ENCODE results near the gene P3H2. TPM values are rescaled to one million over a fixed set of nuclear protein-coding genes. Genes with fewer than 3 reads are reported as not detected.

The P3H2 gene
- polyA plus RNA-seq, 3 donors from 2014 or later: 2.2 TPM; not detected in 2

DNA sequence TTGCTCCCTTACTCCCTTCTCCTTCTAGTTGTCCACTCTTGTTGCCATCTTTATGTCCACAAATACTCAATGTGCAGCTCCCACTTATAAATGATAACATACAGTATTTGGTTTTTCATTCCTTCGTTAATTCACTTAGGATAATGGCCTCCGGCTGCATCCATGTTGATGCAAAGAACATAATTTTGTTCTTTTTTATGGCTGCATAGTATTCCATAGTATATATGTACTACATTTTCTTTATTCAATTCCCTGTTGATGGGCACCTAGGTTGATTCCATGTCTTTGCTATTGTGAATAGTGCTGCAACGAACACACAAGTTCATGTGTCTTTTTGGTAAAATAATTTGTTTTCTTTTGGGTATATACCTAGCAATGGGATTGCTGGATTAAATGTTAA is 21.3 kb upstream of the P3H2 start:
- H3K36me3 Mint-ChIP-seq: peaks cover 0 to 3% (median 0%) of the 10 kb centered on the region in 3 donors
- H3K27ac Mint-ChIP-seq: no peak overlapping the region
- H3K9me3 Mint-ChIP-seq: peaks cover 0 to 9% (median under 1%) of the 10 kb centered on the region in 6 donors

DNA sequence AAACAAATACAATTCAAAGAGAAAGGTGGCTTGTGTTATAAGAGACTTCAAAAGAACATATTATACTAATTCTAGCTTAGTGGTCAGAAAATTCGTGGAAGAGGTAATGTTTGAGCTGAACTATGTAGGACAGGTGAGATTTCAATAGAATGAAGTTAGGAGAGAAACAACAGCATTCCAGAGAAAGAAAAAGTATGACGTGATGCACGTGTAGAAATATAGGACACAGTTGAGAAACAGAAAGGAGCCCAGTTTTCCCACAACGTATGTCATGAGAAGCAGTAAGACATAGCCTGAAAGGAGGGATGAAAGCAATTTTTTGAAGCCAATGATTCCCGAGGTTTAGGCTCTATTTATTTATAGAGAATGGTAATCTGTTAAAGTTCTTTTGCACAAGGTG is 18.7 kb upstream of the P3H2 start:
- Mint-ChIP-seq H3K9me3 (peaks cover 0 to 9% (median 2%) of the 10 kb centered on the region in 6 donors), H3K27ac (no peak overlapping the region), H3K27me3 (ENCODE audit: low read depth in 3 of 3) (peaks cover 0 to 4% (median 0%) of the 10 kb centered on the region in 3 donors), H3K4me3 (no peak overlapping the region), H3K36me3 (peaks cover 0 to 3% (median 0%) of the 10 kb centered on the region in 3 donors), H3K4me1 (no peaks in the 10 kb centered on the region)
- no peak for DNase-seq

More for the DNA sequence above, 21.3 kb upstream of the P3H2 start:
- H3K27me3 Mint-ChIP-seq (ENCODE audit: low read depth in 3 of 3): peaks cover 0 to 4% (median 0%) of the 10 kb centered on the region in 3 donors
- no peaks in the 10 kb centered on the region for H3K4me1 Mint-ChIP-seq
- DNase-seq: no peak
- H3K4me3 Mint-ChIP-seq: no peak overlapping the region

DNA sequence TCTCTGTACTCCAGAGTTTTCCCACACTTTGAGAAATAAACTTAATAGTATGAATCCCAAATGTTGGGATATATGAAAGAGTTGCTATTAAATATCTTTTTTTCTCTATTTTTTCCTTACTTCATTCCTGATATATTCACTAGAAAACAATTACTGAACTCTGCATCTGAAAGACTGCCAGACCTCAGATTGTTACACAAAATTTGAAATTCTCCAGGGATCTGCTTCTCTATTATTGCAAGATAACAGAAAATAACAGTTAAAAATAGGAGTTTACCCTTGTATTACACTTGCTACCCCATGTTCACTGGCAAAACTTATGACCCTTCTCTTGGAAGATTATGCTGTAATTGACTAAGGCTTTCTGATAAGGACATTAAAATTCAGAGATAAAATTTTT is 11.7 kb upstream of the P3H2 start:
- H3K27me3 Mint-ChIP-seq (ENCODE audit: low read depth in 3 of 3): peaks cover 0 to 1% (median 0%) of the 10 kb centered on the region in 3 donors
- no peaks in the 10 kb centered on the region for H3K4me1 Mint-ChIP-seq

DNA sequence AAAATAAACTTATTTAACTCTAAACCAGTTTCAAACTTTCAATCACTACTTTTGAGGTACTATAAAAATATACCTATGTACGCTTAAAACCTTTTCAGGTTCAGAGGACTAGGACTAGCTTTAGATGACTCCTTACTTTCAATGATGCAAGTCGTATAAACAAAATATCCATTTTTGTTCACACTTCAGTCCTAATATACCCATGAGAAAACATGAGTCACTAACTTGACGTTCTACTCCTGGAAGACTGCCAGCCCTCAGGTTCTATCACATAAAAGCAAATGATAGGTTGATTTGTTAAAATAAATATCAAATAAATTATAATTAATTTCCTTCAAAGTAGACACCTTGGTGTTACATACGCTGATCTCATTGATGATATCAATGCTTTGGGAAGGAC is 10.6 kb upstream of the P3H2 start:
- Mint-ChIP-seq H3K9me3 (peaks cover 0 to 10% (median 3%) of the 10 kb centered on the region in 6 donors), H3K27me3 (ENCODE audit: low read depth in 3 of 3) (peaks cover 0 to 1% (median 0%) of the 10 kb centered on the region in 3 donors), H3K4me1 (no peaks in the 10 kb centered on the region), H3K27ac (no peak overlapping the region), H3K4me3 (no peak overlapping the region), H3K36me3 (no peaks in the 10 kb centered on the region)
- no peak for DNase-seq

More for the DNA sequence above, 11.7 kb upstream of the P3H2 start:
- Mint-ChIP-seq H3K27ac (no peak overlapping the region), H3K36me3 (no peaks in the 10 kb centered on the region), H3K9me3 (peaks cover 0 to 10% (median 4%) of the 10 kb centered on the region in 6 donors), H3K4me3 (no peak overlapping the region)
- DNase-seq: no peak

DNA sequence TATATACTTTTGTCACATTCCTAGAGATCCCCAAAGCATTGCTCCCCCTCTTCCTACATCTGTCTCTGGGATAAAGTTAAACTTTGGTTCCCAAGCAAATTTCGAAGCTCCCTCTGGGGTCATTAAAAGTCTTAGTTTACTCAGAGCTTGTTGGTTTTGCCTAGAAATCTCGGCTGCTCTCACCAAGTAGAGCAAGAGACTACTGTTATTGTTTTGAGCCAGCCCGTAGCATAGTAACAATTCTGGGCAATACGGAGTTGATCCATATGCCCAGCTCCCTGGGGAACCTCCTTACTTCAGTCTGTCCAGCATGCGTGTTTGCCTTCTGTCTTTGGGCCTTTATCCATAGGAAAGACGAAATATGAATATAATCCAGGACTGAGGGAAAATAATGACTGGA is 10.0 kb upstream of the P3H2 start:
- Mint-ChIP-seq H3K9me3 (peaks cover 0 to 10% (median 3%) of the 10 kb centered on the region in 6 donors), H3K27me3 (ENCODE audit: low read depth in 3 of 3) (peaks cover 0 to 1% (median 0%) of the 10 kb centered on the region in 3 donors), H3K4me3 (no peak overlapping the region), H3K36me3 (no peaks in the 10 kb centered on the region), H3K4me1 (no peaks in the 10 kb centered on the region), H3K27ac (no peak overlapping the region)
- no peak for DNase-seq

DNA sequence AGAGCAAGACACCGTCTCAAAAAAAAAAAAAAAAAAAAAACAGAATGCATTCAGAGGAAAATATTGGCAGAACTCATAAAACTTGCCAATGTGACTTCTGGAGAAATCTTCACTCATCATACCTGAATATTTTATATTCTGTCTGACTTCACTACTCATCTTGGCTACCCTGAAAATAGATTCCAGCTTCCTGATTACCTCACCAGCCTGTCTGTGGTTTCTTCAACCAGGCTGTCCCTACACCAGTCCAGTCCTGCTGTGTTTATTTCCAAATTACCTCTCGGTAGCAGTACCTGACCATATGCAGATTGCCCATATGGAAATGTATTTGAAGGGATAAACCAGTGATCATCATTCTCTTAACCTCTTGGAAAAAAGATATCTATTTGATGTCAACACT is 9.3 kb upstream of the P3H2 start:
- Mint-ChIP-seq H3K27ac (no peak overlapping the region), H3K9me3 (peaks cover 0 to 10% (median 1%) of the 10 kb centered on the region in 6 donors), H3K27me3 (ENCODE audit: low read depth in 3 of 3) (peaks cover 0 to 1% (median 0%) of the 10 kb centered on the region in 3 donors), H3K36me3 (no peaks in the 10 kb centered on the region), H3K4me3 (no peak overlapping the region), H3K4me1 (no peaks in the 10 kb centered on the region)
- DNase-seq: no peak

DNA sequence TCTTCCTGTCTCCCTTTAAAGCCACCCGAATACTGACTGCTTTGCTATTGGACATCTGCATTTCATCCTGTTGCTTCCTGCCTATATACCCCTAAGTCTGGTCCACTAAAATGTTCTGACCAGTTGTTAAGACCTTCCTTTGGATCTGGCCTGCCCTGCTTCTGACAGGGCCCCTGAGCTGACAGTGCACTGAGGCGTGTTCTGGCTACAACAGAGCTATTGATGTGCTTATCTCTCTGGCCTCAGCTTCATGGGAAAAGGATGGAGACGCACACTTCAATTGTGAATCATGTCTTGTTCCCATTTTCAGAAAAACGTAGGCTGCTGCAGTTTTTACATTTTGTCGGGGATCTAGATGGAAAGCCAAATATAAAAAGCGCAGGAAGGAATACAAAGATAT is 7.1 kb upstream of the P3H2 start:
- DNase-seq: no peak
- Mint-ChIP-seq H3K27ac (no peak overlapping the region), H3K27me3 (ENCODE audit: low read depth in 3 of 3) (peaks cover 0 to 3% (median 1%) of the 10 kb centered on the region in 3 donors), H3K4me3 (no peak overlapping the region), H3K9me3 (peaks cover 0 to 2% (median 0%) of the 10 kb centered on the region in 6 donors), H3K4me1 (no peaks in the 10 kb centered on the region), H3K36me3 (no peaks in the 10 kb centered on the region)

DNA sequence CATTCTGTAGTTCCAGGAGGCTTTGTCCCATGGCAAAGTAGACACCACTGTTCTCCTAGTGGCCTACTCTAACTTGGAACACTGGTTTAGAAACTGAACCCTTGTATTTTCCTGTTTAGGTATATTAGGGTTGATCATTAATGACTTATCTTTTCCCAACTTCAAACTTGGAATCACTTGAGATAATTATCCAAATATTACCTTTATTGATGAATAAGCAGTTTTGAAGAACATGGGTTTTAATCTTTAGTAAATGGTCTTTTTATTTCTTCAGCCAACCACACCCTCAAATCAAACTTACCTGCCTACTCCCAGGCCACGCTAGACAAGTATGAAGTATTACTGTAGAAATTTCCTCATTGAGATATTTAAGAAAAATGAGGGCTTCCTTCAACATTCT is 6.5 kb upstream of the P3H2 start:
- Mint-ChIP-seq H3K36me3 (no peaks in the 10 kb centered on the region), H3K27ac (no peak overlapping the region), H3K4me1 (no peaks in the 10 kb centered on the region), H3K4me3 (no peak overlapping the region), H3K9me3 (peaks cover 0 to 2% (median 0%) of the 10 kb centered on the region in 6 donors), H3K27me3 (ENCODE audit: low read depth in 3 of 3) (peaks cover 1 to 4% (median 2%) of the 10 kb centered on the region in 3 donors)
- no peak for DNase-seq

DNA sequence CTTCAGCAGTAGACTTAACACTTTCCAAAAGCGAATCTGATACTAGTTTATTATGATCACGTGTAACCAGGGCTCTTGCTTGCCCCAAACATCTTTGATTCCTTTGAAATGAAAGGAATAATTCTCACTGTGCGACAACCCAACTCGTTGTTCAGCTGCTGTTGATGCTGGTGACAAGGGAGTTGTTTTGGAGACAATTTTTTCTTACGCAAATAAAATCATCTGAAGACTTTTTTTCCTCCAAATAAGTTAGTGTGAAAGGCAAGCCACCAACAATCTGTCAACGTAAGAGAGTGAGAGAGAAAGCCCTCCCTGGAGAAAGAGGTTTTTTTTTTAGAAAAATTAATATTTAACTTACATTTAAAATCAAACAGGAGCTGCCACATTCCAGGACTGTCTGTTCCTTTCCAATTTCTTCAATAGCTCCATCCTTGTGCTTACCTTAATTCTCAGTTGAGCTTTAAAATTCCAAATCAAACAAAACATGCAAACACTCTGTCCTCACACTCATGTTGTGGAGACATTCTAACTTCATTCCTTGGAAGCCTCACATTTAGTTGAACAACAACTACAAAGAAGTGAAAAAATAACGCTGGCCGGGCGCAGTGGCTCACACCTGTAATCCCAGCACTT is 4.9 kb upstream of the P3H2 start:
- no peak overlapping the region for H3K4me3 Mint-ChIP-seq
- DNase-seq: no peak
- no peak overlapping the region for H3K27ac Mint-ChIP-seq
- H3K27me3 Mint-ChIP-seq (ENCODE audit: low read depth in 3 of 3): peaks cover 1 to 4% (median 4%) of the 10 kb centered on the region in 3 donors
- no peaks in the 10 kb centered on the region for H3K36me3 Mint-ChIP-seq
- H3K9me3 Mint-ChIP-seq: peaks cover 0 to 2% (median under 1%) of the 10 kb centered on the region in 6 donors
- H3K4me1 Mint-ChIP-seq: no peaks in the 10 kb centered on the region

DNA sequence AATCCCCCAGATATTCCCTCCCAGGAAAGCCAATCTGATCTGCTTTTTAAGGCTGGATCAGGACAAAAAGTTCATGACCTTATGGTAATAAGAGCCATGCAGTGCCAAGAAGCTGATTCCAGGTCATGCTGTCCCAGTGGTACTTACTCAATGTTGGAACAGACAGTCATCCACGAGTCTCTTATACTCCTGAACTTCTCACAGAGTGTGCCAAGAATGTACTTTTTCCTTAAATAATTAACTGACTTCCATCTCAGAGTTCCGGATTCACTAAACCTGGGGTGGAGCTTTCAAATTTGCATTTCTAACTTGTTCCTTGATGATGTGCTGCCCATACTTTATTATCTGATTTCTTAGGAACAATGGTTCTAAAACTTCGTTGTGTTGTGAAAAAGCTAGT is 3.4 kb upstream of the P3H2 start:
- peaks cover 4 to 7% (median 5%) of the 10 kb centered on the region in 3 donors for H3K36me3 Mint-ChIP-seq
- H3K4me3 Mint-ChIP-seq: no peak overlapping the region
- H3K9me3 Mint-ChIP-seq: peaks cover 0 to 10% (median 6%) of the 10 kb centered on the region in 6 donors
- peaks cover 5 to 13% (median 11%) of the 10 kb centered on the region in 3 donors for H3K27me3 Mint-ChIP-seq (ENCODE audit: low read depth in 3 of 3)
- H3K27ac Mint-ChIP-seq: no peak overlapping the region
- peaks cover 2 to 8% of the 10 kb centered on the region in 2 donors for H3K4me1 Mint-ChIP-seq
- DNase-seq: no peak

DNA sequence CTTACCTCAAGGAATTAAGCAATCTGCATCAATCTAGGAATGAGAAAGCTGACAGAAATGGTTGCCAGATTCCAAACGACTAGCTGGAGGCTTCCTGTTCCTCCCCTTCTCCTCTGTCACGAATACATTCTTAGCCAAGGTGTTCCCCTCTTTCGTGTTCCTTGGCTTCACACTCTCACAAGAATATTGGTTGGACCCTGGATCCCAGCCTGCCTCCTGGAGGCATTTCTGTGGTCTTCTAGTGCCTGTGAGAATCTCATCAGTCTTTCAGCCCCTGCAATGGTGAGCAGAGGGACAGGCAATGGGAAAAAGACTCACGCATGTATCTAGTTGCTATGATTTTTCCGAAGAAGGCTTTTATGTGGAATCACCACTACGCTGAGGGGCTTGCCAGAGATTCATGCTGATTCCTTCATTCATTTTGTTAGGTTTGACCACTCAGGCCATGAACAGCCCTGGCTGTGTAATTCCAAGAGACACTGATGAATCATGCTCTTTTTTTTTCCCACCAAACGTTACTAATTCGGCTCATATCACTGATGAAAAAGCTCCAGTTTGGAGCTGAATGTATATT is 1.6 kb upstream of the P3H2 start:
- H3K4me1 Mint-ChIP-seq: peaks cover 2 to 8% of the 10 kb centered on the region in 2 donors
- peaks cover 5 to 21% (median 15%) of the 10 kb centered on the region in 3 donors for H3K27me3 Mint-ChIP-seq (ENCODE audit: low read depth in 3 of 3)
- H3K36me3 Mint-ChIP-seq: peaks cover 4 to 7% (median 5%) of the 10 kb centered on the region in 3 donors
- peaks cover 0 to 17% (median 5%) of the 10 kb centered on the region in 6 donors for H3K9me3 Mint-ChIP-seq
- DNase-seq: no peak
- H3K4me3 Mint-ChIP-seq: no peak overlapping the region
- no peak overlapping the region for H3K27ac Mint-ChIP-seq

DNA sequence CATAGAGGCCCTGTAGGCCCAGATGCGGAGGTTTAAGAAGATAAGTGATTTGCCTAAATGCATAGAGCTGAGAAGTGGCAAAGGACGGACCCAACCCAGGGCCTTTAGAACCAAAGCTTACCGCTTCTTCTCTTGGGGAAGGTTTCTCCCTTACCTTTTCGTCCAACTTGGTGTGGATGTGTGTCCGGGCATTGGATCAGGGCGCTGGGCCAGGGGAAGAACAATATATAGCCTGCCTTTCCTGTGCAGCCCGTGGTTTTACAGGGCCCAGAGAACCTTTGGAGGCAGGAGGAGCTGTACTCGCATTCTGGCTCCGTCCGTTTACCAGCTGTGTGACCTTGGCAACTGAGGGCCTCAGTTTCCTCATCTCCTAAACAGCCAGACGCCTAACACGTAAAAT is 686 bp upstream of the P3H2 start:
- Mint-ChIP-seq H3K9me3 (peaks cover 0 to 17% (median 5%) of the 10 kb centered on the region in 6 donors), H3K4me3 (no peak overlapping the region), H3K27ac (no peak overlapping the region), H3K4me1 (peaks cover 2 to 8% of the 10 kb centered on the region in 2 donors), H3K36me3 (peaks cover 4 to 7% (median 5%) of the 10 kb centered on the region in 3 donors), H3K27me3 (ENCODE audit: low read depth in 3 of 3) (peaks cover 5 to 21% (median 15%) of the 10 kb centered on the region in 3 donors)
- DNase-seq: no peak

DNA sequence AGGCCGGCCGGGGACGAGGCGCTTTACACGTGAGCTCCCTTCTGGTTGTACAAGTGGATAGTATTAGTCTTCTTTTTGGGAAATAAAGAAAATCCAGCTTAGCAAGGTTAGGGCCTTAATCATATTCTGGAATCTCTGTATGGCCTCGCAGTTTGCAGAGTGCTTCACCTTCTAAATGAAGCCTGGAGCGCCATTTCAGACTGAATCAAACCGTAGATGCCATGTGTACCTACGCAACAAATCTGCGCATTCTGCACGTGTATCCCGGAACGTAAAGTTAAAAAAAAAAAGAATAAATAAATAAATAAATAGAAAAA is 322 bp upstream of the P3H2 start:
- peaks cover 2 to 8% of the 10 kb centered on the region in 2 donors for H3K4me1 Mint-ChIP-seq
- H3K27ac Mint-ChIP-seq: no peak overlapping the region
- H3K4me3 Mint-ChIP-seq: no peak overlapping the region
- H3K27me3 Mint-ChIP-seq (ENCODE audit: low read depth in 3 of 3): peaks cover 5 to 21% (median 15%) of the 10 kb centered on the region in 3 donors
- DNase-seq: no peak
- peaks cover 0 to 17% (median 5%) of the 10 kb centered on the region in 6 donors for H3K9me3 Mint-ChIP-seq
- peaks cover 4 to 7% (median 5%) of the 10 kb centered on the region in 3 donors for H3K36me3 Mint-ChIP-seq

DNA sequence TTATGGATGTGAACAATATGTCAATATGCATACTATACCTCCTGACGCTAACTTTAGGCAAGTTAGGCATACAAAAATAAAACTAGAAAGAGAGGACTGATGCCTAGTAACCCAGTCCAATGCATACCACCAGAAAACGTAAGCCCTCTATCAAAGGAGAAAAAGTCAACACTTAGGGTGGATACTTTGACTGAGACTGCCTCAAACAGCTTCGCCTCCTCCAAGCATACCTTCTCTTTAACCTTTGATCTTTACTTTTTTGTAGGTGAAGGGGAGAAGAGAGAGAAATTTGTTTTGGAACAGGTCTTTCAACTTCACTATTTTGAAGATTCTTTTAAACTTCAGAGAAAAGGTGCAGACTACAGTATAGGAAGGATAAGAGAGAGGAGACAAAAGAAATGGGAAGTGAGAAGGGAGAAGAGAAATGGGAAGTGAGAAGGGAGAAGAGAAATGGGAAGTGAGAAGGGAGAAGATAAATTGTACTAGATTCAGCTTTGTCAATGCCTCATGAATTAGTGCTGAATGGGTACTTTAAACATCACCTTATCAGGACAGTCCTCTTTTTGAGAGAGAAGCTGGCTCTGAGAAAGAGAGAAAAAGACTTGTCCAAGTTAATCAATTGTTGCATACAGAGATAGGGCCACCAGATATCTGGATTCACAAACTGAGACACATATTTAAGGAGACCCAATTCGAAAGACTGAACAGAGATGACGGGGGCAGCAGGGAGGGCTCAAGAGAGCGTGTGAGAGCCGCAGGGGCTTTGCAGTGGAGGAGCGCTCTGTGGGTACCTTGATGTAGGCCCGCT is 1.0 kb downstream of the P3H2 start:
- no peak for DNase-seq
- Mint-ChIP-seq H3K27ac (no peak overlapping the region), H3K36me3 (peaks cover 4 to 7% (median 5%) of the 10 kb centered on the region in 3 donors), H3K4me1 (peaks cover 2 to 8% of the 10 kb centered on the region in 2 donors), H3K9me3 (peaks cover 0 to 17% (median 5%) of the 10 kb centered on the region in 6 donors), H3K4me3 (peak overlapping the region in 2 of 5 donors; percentile 4 to 64), H3K27me3 (ENCODE audit: low read depth in 3 of 3) (peaks cover 5 to 21% (median 15%) of the 10 kb centered on the region in 3 donors)

Data from immature natural killer cell (primary cell).